ENCODE measurements around the gene UNC93A. TPM values are rescaled to one million over a fixed set of nuclear protein-coding genes. Genes with fewer than 3 reads are reported as not detected.

The UNC93A gene
- total RNA-seq, 4 donors from 2014 or later, result not detected

GRCh38 chr6:167345960-167346359 is 54.8 kb downstream of the UNC93A start:
- Histone ChIP-seq H3K27me3 (no peaks in the 10 kb centered on the region), H3K27ac (no peak overlapping the region), H3K9me3 (no peaks in the 10 kb centered on the region), H3K36me3 (no peaks in the 10 kb centered on the region), H3K4me3 (replicated peaks in 1 of 3) (no peak overlapping the region), H3K4me1 (peaks cover 5 to 7% of the 10 kb centered on the region in 2 donors)
- WGBS, 2 donors, result 85 to 98% methylated on average over 4 of the region's 4 CpGs
- no peak for DNase-seq
- intact Hi-C loops (cut with DNase I), result no loop called here
- TF ChIP-seq POLR2A (IDR thresholded peaks at IDR 0.05), result no peak
- no peak for TF ChIP-seq CTCF (IDR thresholded peaks at IDR 0.05)

- WGBS, 2 donors, result 41 to 49% methylated on average over 8 of the region's 8 CpGs
These were observed 56.1 kb downstream of the UNC93A start for GRCh38 chr6:167347226-167347625.

GRCh38 chr6:167349631-167350274 is 58.6 kb downstream of the UNC93A start:
- Histone ChIP-seq H3K27ac (no peak overlapping the region), H3K4me3 (replicated peaks in 1 of 3) (no peak overlapping the region), H3K9me3 (no peaks in the 10 kb centered on the region), H3K36me3 (no peaks in the 10 kb centered on the region), H3K27me3 (no peaks in the 10 kb centered on the region), H3K4me1 (peaks cover 5 to 13% of the 10 kb centered on the region in 2 donors)
- 52 to 57% methylated on average over 19 of the region's 19 CpGs for WGBS, 2 donors
- DNase-seq, result no peak
- intact Hi-C loops (cut with DNase I), result loop anchor here (5.0 kb wide), 1 partner anchor 127 kb away; no protein-coding TSS in a partner anchor
- no peak for TF ChIP-seq POLR2A (IDR thresholded peaks at IDR 0.05)
- TF ChIP-seq CTCF (IDR thresholded peaks at IDR 0.05), result no peak

More at GRCh38 chr6:167347226-167347625, 56.1 kb downstream of the UNC93A start:
- H3K4me1 ChIP-seq, result peaks cover 5 to 13% of the 10 kb centered on the region in 2 donors
- H3K4me3 ChIP-seq (replicated peaks in 1 of 3), result no peak overlapping the region
- no peaks in the 10 kb centered on the region for H3K27me3 ChIP-seq
- DNase-seq, result peak in 1 of 2 donors; percentile 22
- intact Hi-C loops (cut with DNase I), result no loop called here
- no peak for TF ChIP-seq CTCF (IDR thresholded peaks at IDR 0.05)
- TF ChIP-seq POLR2A (IDR thresholded peaks at IDR 0.05), result no peak
- no peaks in the 10 kb centered on the region for H3K9me3 ChIP-seq
- no peak overlapping the region for H3K27ac ChIP-seq
- H3K36me3 ChIP-seq, result no peaks in the 10 kb centered on the region

- Histone ChIP-seq H3K9me3 (no peaks in the 10 kb centered on the region), H3K4me1 (peaks cover 5 to 13% of the 10 kb centered on the region in 2 donors), H3K27me3 (no peaks in the 10 kb centered on the region), H3K27ac (no peak overlapping the region), H3K36me3 (no peaks in the 10 kb centered on the region), H3K4me3 (replicated peaks in 1 of 3) (peak overlapping the region in 1 of 3 donors; percentile 24)
- intact Hi-C loops (cut with DNase I), result loop anchor here (5.0 kb wide), 1 partner anchor 128 kb away; no protein-coding TSS in a partner anchor
- WGBS, 2 donors, result 7 to 11% methylated on average over 22 of the region's 22 CpGs
- no peak for TF ChIP-seq POLR2A (IDR thresholded peaks at IDR 0.05)
- TF ChIP-seq CTCF (IDR thresholded peaks at IDR 0.05), result no peak
- DNase-seq, result no peak
These were observed 59.2 kb downstream of the UNC93A start for GRCh38 chr6:167350275-167350696.
